ENCODE data around the gene ZNF608. TPM values are rescaled to one million over a fixed set of nuclear protein-coding genes. Genes with fewer than 3 reads are reported as not detected.

ZNF608 gene
- total and polyA plus RNA-seq, 4 donors: 1.4 to 7.6 (median 3.2) TPM

DNA sequence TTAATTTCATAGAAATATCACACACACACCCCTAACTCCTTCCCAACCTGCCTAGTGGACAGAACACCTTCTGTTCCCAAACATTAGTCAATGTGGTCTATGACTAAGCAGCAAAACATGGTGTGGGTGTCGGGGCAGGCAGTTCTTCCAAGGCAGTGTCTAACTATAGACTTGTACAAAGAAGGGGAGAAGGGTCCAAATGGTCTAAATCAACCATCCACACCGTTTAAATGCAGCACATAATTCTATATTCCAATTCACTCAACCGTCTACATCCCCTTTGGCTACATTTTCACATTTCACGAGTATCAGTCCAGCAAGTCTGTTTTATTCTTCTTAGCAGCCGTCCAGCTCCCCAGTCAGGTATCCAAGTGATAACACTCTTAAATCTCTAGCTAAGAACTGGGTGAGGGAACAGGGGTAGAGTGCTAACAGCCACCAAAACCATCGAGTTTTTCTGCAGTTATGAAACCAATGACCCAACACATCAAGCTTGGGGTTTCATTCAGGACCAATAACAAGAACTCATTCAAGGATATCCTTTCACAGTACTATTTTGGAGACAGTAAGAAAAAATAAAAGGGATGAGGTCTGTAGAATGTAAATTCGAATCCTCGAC lies 3.3 kb downstream of the ZNF608 start:
- H3K27me3 ChIP-seq (ENCODE audit: control insufficient read depth in 4 of 4, insufficient read depth in 4 of 4, low read length in 3 of 4): no peaks in the 10 kb centered on the region
- H3K36me3 ChIP-seq (ENCODE audit: control insufficient read depth in 4 of 4, insufficient read depth in 3 of 4, low read depth in 1 of 4, low read length in 3 of 4): no peaks in the 10 kb centered on the region
- no peak for DNase-seq (ENCODE audit: low spot score)
- H3K9ac ChIP-seq (ENCODE audit: low read depth in 1 of 2, low read length in 2 of 2): peak overlapping the region in 1 of 2 donors; percentile 67
- H3K27ac ChIP-seq (ENCODE audit: low read depth in 1 of 2, low read length in 2 of 2): peak overlapping the region; percentile 77 to 83
- TF ChIP-seq, protein P1, sequence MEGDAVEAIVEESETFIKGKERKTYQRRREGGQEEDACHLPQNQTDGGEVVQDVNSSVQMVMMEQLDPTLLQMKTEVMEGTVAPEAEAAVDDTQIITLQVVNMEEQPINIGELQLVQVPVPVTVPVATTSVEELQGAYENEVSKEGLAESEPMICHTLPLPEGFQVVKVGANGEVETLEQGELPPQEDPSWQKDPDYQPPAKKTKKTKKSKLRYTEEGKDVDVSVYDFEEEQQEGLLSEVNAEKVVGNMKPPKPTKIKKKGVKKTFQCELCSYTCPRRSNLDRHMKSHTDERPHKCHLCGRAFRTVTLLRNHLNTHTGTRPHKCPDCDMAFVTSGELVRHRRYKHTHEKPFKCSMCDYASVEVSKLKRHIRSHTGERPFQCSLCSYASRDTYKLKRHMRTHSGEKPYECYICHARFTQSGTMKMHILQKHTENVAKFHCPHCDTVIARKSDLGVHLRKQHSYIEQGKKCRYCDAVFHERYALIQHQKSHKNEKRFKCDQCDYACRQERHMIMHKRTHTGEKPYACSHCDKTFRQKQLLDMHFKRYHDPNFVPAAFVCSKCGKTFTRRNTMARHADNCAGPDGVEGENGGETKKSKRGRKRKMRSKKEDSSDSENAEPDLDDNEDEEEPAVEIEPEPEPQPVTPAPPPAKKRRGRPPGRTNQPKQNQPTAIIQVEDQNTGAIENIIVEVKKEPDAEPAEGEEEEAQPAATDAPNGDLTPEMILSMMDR (IDR thresholded peaks at IDR 0.05; ENCODE audit: low read depth, low read length, missing input control): no peak
- TF ChIP-seq, protein P2, sequence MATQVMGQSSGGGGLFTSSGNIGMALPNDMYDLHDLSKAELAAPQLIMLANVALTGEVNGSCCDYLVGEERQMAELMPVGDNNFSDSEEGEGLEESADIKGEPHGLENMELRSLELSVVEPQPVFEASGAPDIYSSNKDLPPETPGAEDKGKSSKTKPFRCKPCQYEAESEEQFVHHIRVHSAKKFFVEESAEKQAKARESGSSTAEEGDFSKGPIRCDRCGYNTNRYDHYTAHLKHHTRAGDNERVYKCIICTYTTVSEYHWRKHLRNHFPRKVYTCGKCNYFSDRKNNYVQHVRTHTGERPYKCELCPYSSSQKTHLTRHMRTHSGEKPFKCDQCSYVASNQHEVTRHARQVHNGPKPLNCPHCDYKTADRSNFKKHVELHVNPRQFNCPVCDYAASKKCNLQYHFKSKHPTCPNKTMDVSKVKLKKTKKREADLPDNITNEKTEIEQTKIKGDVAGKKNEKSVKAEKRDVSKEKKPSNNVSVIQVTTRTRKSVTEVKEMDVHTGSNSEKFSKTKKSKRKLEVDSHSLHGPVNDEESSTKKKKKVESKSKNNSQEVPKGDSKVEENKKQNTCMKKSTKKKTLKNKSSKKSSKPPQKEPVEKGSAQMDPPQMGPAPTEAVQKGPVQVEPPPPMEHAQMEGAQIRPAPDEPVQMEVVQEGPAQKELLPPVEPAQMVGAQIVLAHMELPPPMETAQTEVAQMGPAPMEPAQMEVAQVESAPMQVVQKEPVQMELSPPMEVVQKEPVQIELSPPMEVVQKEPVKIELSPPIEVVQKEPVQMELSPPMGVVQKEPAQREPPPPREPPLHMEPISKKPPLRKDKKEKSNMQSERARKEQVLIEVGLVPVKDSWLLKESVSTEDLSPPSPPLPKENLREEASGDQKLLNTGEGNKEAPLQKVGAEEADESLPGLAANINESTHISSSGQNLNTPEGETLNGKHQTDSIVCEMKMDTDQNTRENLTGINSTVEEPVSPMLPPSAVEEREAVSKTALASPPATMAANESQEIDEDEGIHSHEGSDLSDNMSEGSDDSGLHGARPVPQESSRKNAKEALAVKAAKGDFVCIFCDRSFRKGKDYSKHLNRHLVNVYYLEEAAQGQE (IDR thresholded peaks at IDR 0.05): no peak
- TF ChIP-seq JUND (IDR thresholded peaks at IDR 0.05): no peak
- no peak for TF ChIP-seq RXRA (IDR thresholded peaks at IDR 0.05)
- TF ChIP-seq TAF1 (conservative IDR thresholded peaks at IDR 0.05): no peak
- no peak for TF ChIP-seq SP1 (IDR thresholded peaks at IDR 0.05)
- no peak for TF ChIP-seq HNF4G (IDR thresholded peaks at IDR 0.05)
- TF ChIP-seq HNF4A (conservative IDR thresholded peaks at IDR 0.05): no peak
- no peak for TF ChIP-seq FOXA1 (IDR thresholded peaks at IDR 0.05)
- TF ChIP-seq GABPA (IDR thresholded peaks at IDR 0.05 in 1 of 2, conservative IDR thresholded peaks at IDR 0.05 in 1 of 2): no peak
- TF ChIP-seq YY1 (IDR thresholded peaks at IDR 0.05): no peak
- TF ChIP-seq, protein P3, sequence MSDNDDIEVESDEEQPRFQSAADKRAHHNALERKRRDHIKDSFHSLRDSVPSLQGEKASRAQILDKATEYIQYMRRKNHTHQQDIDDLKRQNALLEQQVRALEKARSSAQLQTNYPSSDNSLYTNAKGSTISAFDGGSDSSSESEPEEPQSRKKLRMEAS (IDR thresholded peaks at IDR 0.05): no peak
- no peaks in the 10 kb centered on the region for H3K9me3 ChIP-seq (ENCODE audit: control insufficient read depth in 4 of 4, low read length in 3 of 4)
- H3K4me3 ChIP-seq (ENCODE audit: low read depth in 1 of 3, low read length in 3 of 3): peak overlapping the region in 2 of 3 donors; percentile 55 to 70
- peaks cover 2 to 42% (median 22%) of the 10 kb centered on the region in 4 donors for H3K4me1 ChIP-seq (ENCODE audit: control insufficient read depth in 4 of 4, insufficient read depth in 4 of 4, low read length in 3 of 4)
- WGBS: 42% methylated on average over 8 of the region's 8 CpGs

DNA sequence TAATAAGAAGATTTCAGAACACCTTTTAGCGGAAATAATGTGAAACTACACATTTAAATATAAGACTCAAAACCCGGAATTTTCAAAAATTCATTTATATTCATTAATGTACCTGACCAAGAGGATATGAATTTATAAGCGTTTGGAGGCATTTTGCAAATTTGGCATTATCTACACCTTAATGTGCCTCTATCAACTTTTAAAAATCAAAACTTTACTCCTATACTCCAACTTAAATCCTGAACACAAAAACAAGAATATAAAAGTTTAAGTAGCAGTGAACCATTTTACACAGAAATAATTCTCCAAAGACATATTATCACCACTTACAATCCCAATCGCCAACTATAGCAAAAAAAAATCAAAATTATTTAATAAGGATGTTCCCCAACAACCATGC lies 3.9 kb downstream of the ZNF608 start:
- Histone ChIP-seq H3K9ac (ENCODE audit: low read depth in 1 of 2, low read length in 2 of 2) (no peak overlapping the region), H3K36me3 (ENCODE audit: control insufficient read depth in 4 of 4, insufficient read depth in 3 of 4, low read depth in 1 of 4, low read length in 3 of 4) (no peaks in the 10 kb centered on the region), H3K4me1 (ENCODE audit: control insufficient read depth in 4 of 4, insufficient read depth in 4 of 4, low read length in 3 of 4) (peaks cover 2 to 37% (median 24%) of the 10 kb centered on the region in 4 donors), H3K9me3 (ENCODE audit: control insufficient read depth in 4 of 4, low read length in 3 of 4) (no peaks in the 10 kb centered on the region), H3K27me3 (ENCODE audit: control insufficient read depth in 4 of 4, insufficient read depth in 4 of 4, low read length in 3 of 4) (no peaks in the 10 kb centered on the region), H3K4me3 (ENCODE audit: low read depth in 1 of 3, low read length in 3 of 3) (peak overlapping the region in 1 of 3 donors; percentile 55), H3K27ac (ENCODE audit: low read depth in 1 of 2, low read length in 2 of 2) (no peak overlapping the region)
- WGBS: 67% methylated on average over 4 of the region's 4 CpGs
- DNase-seq (ENCODE audit: low spot score): no peak
- TF ChIP-seq HNF4G (IDR thresholded peaks at IDR 0.05) (no peak), FOXA1 (IDR thresholded peaks at IDR 0.05) (no peak), RXRA (IDR thresholded peaks at IDR 0.05) (no peak), JUND (IDR thresholded peaks at IDR 0.05) (no peak), HNF4A (conservative IDR thresholded peaks at IDR 0.05) (no peak), SP1 (IDR thresholded peaks at IDR 0.05) (no peak)
- TF ChIP-seq, protein P1 (IDR thresholded peaks at IDR 0.05; ENCODE audit: low read depth, low read length, missing input control): no peak
- TF ChIP-seq, protein P2 (IDR thresholded peaks at IDR 0.05): no peak

Data from liver (tissue), 9 donors.